ENCODE measurements around the gene MUCL1.
"Not testable (repeated sequence)": the region's sequence is repeated elsewhere in the genome, so short reads cannot be mapped to it uniquely, and the experiment has no call there.

MUCL1 gene

DNA sequence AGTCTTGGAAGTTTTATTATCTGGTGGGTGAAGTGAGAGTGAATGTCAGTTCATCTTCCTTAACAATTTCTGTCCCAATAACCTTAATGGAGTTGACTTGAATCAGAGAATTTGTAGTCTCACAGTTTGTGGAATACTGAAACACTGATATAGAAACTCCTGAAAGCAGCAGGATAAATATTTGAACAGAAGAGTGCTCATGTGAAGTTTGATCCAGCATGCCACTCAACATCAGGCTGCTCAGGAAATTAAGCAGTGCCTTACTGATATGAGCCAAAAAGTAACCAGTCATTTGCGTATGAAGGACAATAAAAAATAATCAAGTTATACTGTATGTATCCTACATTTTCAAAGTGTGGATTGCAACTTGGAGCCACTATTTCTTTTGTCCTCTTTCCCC lies 15.7 kb downstream of the MUCL1 start:
- DNase-seq: no peak
- TF ChIP-seq GATA1 (IDR thresholded peaks at IDR 0.05; ENCODE audit: low read depth, low read length): no peak
- no peak for TF ChIP-seq POLR2A (IDR thresholded peaks at IDR 0.05; ENCODE audit: low read length)

DNA sequence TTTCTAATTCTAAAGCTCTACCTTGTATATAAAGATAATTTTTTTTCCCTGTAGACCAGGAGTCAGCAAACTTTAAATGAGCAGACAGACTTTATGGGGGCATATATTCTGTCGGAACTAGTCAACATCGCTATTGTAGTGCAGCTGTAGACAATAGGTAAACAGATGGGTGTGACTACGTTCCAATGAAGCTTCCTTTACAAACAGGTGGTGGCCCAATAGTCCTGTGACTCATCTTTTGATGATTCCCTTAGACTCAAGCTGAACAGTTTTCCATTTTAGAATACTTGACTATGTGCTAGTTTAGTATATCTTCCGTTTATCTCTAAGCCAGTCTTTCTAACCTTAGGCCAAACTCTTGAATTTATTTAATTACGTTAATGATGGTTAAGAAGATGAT lies 16.3 kb downstream of the MUCL1 start:
- TF ChIP-seq POLR2A (IDR thresholded peaks at IDR 0.05; ENCODE audit: low read length): no peak
- TF ChIP-seq GATA1 (IDR thresholded peaks at IDR 0.05; ENCODE audit: low read depth, low read length): no peak
- DNase-seq: no peak

DNA sequence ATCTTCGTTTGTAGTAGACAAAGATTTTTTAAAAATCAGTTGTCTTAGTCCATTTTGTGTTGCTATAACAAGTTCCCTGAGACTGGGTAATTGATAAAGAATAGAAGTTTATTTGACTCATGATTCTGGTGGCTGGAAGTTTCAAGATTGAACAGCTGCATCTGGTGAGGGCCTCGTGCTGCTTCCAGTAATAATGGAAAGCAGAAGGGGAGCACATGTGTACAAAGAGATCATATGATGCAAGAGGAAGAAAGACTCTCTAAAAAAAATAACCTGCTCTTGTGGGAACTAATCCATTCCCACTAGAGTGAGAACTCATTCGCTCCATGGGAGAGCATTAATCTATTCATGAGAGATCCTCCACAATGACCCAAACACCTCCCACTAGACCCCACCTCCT lies 24.8 kb downstream of the MUCL1 start:
- TF ChIP-seq POLR2A (IDR thresholded peaks at IDR 0.05; ENCODE audit: low read length): no peak
- TF ChIP-seq GATA1 (IDR thresholded peaks at IDR 0.05; ENCODE audit: low read depth, low read length): no peak
- DNase-seq: peak in 1 of 2 experiments; percentile 18

DNA sequence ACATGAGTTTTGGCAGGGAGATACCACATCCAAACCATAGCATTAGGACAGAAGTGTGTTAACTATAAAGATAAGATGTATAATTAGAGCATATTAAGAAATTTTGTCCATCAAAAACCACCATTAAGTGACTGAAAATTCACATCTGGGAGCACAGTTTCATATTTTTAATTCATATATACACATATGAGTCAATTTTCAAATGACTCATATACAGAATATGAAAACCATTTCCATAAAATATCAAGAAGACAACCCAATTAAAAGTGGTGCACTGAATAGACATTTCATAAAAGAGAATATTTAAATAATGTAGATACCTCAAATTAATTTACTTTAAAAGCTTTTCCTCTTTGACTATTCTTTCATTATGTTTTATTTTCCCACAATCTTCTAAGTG lies 25.3 kb downstream of the MUCL1 start:
- DNase-seq: no peak
- TF ChIP-seq POLR2A (IDR thresholded peaks at IDR 0.05; ENCODE audit: low read length) (no peak), GATA1 (IDR thresholded peaks at IDR 0.05; ENCODE audit: low read depth, low read length) (no peak)

DNA sequence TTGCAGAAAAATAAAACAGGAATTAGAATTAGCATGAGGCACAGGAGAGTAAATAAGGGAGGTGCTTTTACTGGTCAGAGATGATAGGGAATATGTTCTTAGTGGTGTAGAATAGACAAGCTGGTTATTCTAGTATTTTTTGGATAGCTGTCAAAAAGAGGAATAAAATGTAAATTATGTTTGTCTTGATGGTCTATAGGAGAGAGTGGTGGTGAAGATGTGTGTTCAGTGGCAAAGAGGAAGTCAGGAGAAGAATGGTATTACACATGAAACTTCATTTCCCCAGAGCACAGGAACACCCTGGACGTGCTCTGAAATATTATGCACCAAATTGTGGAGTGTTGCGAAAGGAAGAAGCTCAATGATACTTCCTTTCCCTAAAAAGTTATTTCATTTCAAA lies 27.8 kb downstream of the MUCL1 start:
- TF ChIP-seq GATA1 (IDR thresholded peaks at IDR 0.05; ENCODE audit: low read depth, low read length): no peak
- no peak for TF ChIP-seq POLR2A (IDR thresholded peaks at IDR 0.05; ENCODE audit: low read length)
- DNase-seq: no peak

DNA sequence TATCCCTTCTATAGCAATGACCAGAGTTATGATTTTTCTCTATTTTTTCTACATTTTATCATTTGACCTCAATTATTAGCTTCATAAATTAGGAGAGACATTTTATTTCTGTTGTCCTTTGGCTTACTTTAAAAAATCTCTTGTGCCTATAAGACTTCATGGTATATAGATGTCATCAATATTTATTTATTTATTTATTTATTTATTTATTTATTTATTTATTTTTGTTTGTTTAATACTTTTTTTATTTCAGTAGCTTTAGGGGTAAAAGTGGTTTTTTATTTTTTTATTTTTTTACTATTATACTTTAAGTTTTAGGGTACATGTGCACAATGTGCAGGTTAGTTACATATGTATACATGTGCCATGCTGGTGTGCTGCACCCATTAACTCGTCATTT lies 28.3 kb downstream of the MUCL1 start:
- DNase-seq: not testable (repeated sequence)

DNA sequence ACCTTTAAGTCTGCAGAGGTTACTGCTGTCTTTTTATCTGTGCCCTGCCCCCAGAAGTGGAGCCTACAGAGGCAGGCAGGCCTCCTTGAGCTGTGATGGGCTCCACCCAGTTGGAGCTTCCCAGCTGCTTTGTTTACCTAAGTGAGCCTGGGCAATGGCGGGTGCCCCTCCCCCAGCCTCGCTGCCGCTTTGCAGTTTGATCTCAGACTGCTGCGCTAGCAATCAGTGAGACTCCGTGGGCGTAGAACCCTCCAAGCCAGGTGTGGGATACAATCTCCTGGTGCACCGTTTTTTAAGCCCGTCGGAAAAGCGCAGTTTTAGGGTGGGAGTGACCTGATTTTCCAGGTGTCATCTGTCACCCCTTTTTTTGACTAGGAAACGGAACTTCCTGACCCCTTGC lies 34.1 kb downstream of the MUCL1 start:
- not testable (repeated sequence) for DNase-seq

DNA sequence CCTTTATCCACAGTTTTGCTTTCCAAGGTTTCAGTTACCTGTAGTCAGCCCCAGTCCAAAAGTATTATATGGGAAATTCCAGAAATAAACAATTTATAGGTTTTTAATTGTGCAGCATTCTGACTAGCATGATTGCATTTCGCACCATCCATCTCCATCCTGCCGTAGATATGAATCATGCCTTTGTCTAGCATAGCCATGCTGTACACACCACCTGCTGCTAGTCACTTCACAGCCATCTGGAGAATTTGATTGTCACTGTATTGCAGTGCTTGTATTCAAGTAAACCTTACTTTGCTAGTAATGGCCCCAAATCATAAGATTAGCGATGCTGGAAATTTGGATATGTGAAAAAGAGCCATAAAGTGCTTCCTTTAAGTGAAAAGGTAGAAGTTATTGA lies 36.0 kb downstream of the MUCL1 start:
- no peak for DNase-seq
- TF ChIP-seq GATA1 (IDR thresholded peaks at IDR 0.05; ENCODE audit: low read depth, low read length): no peak
- TF ChIP-seq POLR2A (IDR thresholded peaks at IDR 0.05; ENCODE audit: low read length): no peak

DNA sequence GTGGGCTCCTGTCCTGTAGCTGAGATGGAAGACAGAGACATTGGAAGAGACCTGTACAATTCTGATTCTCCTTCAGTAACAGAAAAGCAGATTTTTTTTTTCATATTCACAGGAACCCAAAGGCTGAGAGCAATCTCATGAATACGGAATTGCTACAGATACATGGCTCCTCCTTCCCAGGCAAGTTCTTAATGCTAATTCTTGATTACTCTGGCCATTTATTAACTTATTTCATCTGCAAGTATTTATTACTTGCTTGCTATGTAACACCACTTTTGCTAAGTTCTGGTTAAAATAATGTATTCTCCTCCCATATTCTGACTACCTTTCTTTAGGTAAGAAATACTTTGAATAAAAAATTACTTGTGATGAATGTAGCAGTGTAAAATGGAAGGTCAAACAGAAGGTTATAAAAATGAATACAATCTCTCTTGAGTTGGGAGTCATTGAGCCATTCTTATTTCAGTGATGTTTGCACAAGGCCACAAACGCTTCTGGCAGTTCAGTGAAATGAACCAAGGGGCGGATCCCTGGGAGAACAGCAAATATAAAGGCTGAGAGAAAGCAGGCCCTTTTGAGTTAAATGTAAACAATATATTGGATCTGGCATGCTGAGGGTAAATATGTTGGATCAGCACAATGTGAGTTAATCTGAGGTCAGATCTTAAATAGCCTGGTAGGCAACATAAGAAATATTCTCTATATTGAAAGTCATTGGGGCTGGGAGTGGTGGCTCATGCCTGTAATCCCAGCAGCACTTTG lies 37.6 kb downstream of the MUCL1 start:
- TF ChIP-seq GATA1 (IDR thresholded peaks at IDR 0.05; ENCODE audit: low read depth, low read length) (no peak), POLR2A (IDR thresholded peaks at IDR 0.05; ENCODE audit: low read length) (no peak)
- no peak for DNase-seq
